A673 (cell line): ENCODE measurements around the gene TRIM49D1.
"Not testable (repeated sequence)": the region's sequence is repeated elsewhere in the genome, so short reads cannot be mapped to it uniquely, and the experiment has no call there.

Experiments
- EZH2 ChIP-seq: fragments of 200-600 bp; sonication (generic); IDR thresholded peaks from 2 replicates; pipeline ENCODE4 v1.6.1; 2017; ENCODE audit warnings: borderline replicate concordance, low read depth, mild to moderate bottlenecking, mixed read lengths, antibody characterized with exemption, low read length; ENCODE audit not compliant: poor library complexity, severe bottlenecking
- TF ChIP-seq, protein P1 (sequence below): fragments of 300-800, 200-600 bp; sonication (generic); conservative IDR thresholded peaks from 2 replicates; pipeline ENCODE4 v1.5.1; 2017; ENCODE audit warnings: low read depth, mild to moderate bottlenecking, antibody characterized with exemption, low read length, moderate library complexity, mixed read lengths

DNA sequence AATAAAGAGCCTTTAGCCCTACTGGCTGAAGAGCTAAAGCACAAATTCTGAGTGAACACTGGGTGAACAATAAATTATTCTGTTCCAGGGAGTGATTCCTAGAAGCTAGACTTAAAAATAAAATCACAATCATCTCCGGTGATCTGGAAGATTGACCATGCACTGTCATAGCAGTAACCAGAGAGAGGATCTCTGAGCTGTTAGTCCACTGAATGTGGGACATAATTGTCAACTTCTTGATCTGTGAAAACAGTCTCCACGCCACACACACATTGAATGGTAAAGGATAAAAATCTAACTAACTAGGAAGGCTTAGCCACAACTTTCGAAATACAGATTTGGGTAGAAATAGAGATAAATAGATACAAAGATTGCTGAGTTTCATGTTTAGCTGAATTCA is 28.8 kb downstream of the TRIM49D1 start:
- TF ChIP-seq, protein P1, sequence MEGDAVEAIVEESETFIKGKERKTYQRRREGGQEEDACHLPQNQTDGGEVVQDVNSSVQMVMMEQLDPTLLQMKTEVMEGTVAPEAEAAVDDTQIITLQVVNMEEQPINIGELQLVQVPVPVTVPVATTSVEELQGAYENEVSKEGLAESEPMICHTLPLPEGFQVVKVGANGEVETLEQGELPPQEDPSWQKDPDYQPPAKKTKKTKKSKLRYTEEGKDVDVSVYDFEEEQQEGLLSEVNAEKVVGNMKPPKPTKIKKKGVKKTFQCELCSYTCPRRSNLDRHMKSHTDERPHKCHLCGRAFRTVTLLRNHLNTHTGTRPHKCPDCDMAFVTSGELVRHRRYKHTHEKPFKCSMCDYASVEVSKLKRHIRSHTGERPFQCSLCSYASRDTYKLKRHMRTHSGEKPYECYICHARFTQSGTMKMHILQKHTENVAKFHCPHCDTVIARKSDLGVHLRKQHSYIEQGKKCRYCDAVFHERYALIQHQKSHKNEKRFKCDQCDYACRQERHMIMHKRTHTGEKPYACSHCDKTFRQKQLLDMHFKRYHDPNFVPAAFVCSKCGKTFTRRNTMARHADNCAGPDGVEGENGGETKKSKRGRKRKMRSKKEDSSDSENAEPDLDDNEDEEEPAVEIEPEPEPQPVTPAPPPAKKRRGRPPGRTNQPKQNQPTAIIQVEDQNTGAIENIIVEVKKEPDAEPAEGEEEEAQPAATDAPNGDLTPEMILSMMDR: not testable (repeated sequence)
- TF ChIP-seq EZH2: not testable (repeated sequence)
